ENCODE results near the gene NOTCH3.

Gene NOTCH3

DNA sequence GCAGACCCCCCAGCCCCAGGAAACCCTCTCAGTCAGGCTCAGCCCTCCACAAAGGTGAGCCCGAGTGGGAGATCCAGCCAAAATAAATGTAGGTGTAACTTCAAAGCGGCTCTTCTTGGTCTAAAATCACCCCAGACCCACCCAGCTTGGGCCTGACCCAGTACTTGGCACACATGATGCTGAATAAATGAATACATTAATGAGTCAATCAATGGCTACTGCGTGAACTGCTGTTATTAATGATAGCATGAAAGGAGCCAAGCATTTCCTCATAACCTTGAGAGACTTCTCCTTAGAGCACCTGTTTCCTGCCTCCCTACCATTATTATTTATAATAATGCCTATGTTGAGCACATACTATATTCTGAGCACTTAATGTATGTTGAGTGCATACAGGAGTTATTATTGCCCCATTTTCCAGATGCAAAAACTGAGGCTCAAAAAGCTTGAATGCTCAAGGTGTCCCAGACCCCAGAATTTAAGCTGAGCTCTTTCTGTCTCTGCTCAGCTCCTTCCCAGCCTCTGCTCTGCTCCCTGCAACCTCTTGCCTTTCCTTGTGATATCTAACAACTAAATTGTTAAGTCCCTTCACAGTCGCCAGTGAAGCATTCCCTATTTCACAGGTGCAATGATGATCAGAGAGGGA lies 4.3 kb downstream of the NOTCH3 start:
- TF ChIP-seq, protein P1, sequence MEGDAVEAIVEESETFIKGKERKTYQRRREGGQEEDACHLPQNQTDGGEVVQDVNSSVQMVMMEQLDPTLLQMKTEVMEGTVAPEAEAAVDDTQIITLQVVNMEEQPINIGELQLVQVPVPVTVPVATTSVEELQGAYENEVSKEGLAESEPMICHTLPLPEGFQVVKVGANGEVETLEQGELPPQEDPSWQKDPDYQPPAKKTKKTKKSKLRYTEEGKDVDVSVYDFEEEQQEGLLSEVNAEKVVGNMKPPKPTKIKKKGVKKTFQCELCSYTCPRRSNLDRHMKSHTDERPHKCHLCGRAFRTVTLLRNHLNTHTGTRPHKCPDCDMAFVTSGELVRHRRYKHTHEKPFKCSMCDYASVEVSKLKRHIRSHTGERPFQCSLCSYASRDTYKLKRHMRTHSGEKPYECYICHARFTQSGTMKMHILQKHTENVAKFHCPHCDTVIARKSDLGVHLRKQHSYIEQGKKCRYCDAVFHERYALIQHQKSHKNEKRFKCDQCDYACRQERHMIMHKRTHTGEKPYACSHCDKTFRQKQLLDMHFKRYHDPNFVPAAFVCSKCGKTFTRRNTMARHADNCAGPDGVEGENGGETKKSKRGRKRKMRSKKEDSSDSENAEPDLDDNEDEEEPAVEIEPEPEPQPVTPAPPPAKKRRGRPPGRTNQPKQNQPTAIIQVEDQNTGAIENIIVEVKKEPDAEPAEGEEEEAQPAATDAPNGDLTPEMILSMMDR (conservative IDR thresholded peaks at IDR 0.05; ENCODE audit: low read length), result no peak

DNA sequence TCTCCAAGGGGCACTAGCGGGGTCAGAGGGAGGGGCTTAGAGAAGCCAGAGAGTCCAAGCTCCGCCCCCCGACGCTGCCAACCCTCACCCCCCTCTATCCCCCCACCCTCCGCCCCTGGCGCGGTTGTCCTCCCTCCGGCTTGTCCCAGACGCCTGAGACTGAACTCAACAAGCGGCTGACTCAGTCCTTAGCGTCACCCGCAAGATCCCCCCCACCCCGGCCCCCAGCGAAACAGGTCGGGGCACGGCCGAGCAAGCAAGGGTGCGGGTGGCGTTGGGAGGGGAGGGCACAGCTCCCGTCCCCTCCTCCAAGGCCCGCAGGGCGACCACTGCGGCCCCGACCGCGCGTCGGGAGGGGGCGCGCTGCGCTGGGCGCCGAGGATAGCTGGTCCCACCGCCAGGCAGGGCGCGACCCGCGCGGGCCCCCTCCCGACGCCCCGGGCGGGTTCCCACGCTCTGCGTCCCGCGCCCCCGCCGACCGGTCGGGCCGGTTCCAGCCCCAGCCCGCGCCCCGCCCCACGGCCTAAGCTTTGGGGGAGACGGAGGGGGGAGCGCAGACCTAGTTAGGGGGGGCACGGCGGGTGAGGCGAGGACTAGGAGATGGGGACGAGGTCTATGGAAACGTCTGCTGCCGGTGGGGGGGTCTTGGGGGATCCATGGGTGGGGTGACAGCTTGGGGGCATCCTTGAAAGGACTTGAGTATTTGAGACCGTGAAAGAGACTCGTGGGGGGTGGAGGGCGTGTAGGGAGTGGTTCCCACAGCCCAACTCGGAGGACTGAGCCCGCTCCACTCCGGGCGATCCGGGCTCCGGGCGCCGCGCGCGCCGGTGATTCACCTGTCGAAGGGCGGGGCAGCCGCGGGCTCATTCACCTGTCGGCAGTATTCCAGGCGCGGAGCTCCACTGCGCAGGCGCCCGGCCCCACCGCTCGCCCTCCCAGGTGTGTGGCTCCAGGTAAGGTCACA lies 5.1 kb downstream of the NOTCH3 start:
- H3K4me3 ChIP-seq (ENCODE audit: low read length), result peak overlapping the region; percentile 50
- TF ChIP-seq, protein P1 (conservative IDR thresholded peaks at IDR 0.05; ENCODE audit: low read length), result no peak
- DNase-seq (ENCODE audit: low read depth), result peak; percentile 58

More for the DNA sequence above, 4.3 kb downstream of the NOTCH3 start:
- DNase-seq (ENCODE audit: low read depth), result no peak
- no peak overlapping the region for H3K4me3 ChIP-seq (ENCODE audit: low read length)

DNA sequence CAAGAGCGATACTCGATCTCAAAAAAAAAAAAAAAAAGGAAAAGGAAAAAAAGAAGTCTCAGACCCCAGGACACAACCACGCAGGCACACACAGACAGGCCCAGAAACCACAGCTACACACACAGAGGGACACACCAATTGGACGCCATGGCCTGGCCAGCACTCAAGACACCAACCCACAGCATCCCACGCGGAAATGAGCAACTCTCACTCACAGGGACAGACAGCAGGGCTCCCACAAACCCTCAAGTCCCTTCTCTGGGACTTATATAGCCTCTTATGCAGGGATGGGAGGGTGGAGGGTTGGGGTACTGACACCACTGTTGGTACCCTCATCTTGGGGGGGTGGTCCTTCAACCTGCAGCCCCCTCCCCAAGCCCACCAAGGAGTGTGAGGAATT lies 5.9 kb downstream of the NOTCH3 start:
- H3K4me3 ChIP-seq (ENCODE audit: low read length), result peak overlapping the region; percentile 50
- DNase-seq (ENCODE audit: low read depth), result peak; percentile 59
- TF ChIP-seq, protein P1 (conservative IDR thresholded peaks at IDR 0.05; ENCODE audit: low read length), result no peak

DNA sequence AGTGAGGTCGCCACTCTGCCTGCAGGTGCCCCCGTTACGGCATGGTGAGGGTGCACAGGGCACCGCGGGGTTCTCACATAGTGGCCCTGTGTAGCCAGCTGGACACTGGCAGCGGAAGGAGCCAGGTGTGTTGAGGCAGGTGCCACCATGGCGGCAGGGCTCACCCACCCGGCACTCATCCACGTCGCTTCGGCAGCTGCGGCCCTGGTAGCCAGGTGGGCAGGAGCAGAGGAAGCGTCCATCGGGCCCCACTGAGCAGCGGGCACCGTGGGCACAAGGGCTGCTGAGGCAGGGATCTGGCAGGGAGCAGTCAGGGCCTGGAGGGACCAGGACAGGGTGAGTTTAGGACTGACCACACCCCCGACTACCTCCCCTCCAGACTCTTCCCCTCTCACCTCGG lies 8.8 kb downstream of the NOTCH3 start:
- no peak overlapping the region for H3K4me3 ChIP-seq (ENCODE audit: low read length)
- DNase-seq (ENCODE audit: low read depth), result no peak
- TF ChIP-seq, protein P1 (conservative IDR thresholded peaks at IDR 0.05; ENCODE audit: low read length), result no peak

DNA sequence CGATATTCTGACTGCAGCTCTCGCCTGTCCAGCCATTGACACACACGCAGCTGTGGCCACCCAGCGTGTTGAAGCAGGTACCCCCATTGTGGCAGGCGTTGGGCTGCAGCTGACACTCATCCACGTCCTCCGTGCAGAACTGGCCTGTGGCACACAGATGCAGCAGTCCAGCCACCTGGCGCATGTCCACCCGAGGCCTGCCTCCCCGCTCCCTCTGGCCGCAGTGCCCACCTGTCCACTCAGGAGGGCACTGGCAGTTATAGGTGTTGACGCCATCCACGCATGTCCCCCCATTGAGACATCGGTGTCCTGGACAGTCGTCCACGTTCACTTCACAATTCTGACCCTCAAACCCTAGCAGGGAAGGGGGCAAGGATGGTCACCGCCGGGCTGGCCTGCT lies 9.3 kb downstream of the NOTCH3 start:
- no peak overlapping the region for H3K4me3 ChIP-seq (ENCODE audit: low read length)
- no peak for DNase-seq (ENCODE audit: low read depth)
- TF ChIP-seq, protein P1 (conservative IDR thresholded peaks at IDR 0.05; ENCODE audit: low read length), result no peak

DNA sequence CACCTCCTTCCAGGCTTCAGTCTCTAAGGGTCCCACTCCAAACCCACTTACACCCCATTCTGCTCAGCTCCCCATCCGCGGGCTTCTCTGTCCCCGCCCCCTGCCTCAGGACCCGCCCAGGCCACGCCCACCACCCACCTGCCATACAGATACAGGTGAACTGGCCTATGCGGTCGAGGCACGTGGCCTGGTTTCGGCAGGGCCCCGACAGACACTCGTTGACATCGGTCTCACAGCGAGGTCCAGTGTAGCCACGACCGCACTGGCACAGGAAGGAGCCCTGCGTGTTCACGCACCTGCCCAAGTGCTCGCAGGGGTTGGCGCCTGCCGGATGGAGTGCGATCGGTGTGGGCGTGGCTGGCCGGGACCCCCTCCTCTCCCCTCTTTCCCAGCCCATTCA lies 11.9 kb downstream of the NOTCH3 start:
- DNase-seq (ENCODE audit: low read depth), result no peak
- no peak overlapping the region for H3K4me3 ChIP-seq (ENCODE audit: low read length)
- TF ChIP-seq, protein P1 (conservative IDR thresholded peaks at IDR 0.05; ENCODE audit: low read length), result no peak

Data from AG10803 (cell line).